HCT116 (cell line): ENCODE measurements around the gene MTHFR.

Experiments
- EZH2 ChIP-seq: fragments of 200-600 bp; sonication (generic); IDR thresholded peaks from 2 replicates; pipeline ENCODE4 v1.6.1; 2017; ENCODE audit warnings: antibody characterized with exemption, mixed run types
- JUND ChIP-seq: IDR thresholded peaks from 2 replicates; pipeline ENCODE4 v1.6.1; 2012
- POLR2A ChIP-seq: IDR thresholded peaks from 2 replicates; pipeline ENCODE4 v1.7.0; 2011; ENCODE audit warnings: borderline replicate concordance; ENCODE audit not compliant: insufficient read depth, insufficient read length; ENCODE audit errors: extremely low read depth
- RAD21 ChIP-seq: IDR thresholded peaks from 2 replicates; pipeline ENCODE4 v1.6.1; 2012; ENCODE audit warnings: low read depth, mild to moderate bottlenecking
- SIN3A ChIP-seq: IDR thresholded peaks from 2 replicates; pipeline ENCODE4 v1.6.1; 2012; ENCODE audit warnings: low read depth
- YY1 ChIP-seq: IDR thresholded peaks from 2 replicates; pipeline ENCODE4 v1.6.1; 2011; ENCODE audit warnings: low read length, low read depth, moderate library complexity, mild to moderate bottlenecking; ENCODE audit not compliant: insufficient replicate concordance; ENCODE audit errors: extremely low read depth
- TF ChIP-seq, protein P1 (sequence below): IDR thresholded peaks from 2 replicates; pipeline ENCODE4 v1.6.1; 2012
- TF ChIP-seq, protein P2 (sequence below), 3 experiments: fragments of 200-600 bp in 1 of 3; sonication (generic) in 1 of 3; IDR thresholded peaks in 2 of 3; conservative IDR thresholded peaks in 1 of 3; 2 replicates each; pipeline ENCODE4 v1.5.1; 2012 to 2017; ENCODE audit warnings: low read depth in 2 of 3, low read length in 2 of 3, antibody characterized with exemption in 1 of 3, borderline replicate concordance in 1 of 3, control low read depth in 1 of 3, mild to moderate bottlenecking in 1 of 3, mixed read lengths in 1 of 3, mixed run types in 1 of 3, moderate library complexity in 1 of 3; ENCODE audit not compliant: insufficient read depth in 1 of 3
- TF ChIP-seq, protein P3 (sequence below): IDR thresholded peaks from 2 replicates; pipeline ENCODE4 v1.6.1; 2012

DNA sequence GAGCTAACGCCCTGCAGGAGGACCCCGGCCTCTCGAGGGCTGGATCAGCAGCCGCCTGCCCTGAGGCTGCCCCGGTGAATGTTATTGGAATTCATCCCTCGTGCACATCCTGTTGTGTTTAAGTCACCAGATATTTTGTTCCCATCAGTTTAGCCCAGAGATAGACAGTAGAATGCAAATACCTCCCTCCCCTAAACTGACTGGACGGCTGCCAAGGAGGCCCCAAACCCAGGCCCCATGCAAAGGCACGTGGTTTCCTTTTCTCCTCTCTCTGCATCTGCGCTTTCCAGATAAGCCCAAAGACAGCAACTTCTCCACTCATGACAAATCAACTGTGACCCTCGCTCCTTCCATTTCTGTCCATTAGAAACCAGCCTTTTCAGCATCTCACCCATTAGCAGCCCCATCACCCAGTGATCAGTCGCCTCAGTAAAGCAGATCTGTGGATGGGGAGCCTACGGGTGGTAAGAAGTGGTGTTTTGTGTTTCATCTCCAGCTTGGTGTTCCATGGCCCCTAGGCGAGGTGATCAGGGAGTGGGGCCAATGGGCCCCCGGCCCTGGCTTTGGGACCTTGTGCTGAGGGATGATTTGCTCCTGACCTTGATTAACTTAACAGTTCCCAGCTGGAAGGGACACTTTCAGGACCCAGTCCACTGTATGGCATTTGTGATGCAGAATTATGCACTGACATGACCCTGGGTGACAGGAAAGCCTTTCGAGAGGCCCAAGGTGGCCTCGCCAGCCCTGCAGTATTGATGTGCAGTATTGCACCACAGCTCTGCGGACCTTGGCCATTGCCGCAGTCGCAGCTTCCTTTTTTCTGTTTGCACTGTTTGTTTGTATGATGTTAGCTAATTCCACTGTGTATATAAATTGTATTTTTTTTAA, 36.6 kb upstream of the MTHFR start:
- TF ChIP-seq, protein P1, sequence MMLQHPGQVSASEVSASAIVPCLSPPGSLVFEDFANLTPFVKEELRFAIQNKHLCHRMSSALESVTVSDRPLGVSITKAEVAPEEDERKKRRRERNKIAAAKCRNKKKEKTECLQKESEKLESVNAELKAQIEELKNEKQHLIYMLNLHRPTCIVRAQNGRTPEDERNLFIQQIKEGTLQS, result no peak
- TF ChIP-seq, protein P2, sequence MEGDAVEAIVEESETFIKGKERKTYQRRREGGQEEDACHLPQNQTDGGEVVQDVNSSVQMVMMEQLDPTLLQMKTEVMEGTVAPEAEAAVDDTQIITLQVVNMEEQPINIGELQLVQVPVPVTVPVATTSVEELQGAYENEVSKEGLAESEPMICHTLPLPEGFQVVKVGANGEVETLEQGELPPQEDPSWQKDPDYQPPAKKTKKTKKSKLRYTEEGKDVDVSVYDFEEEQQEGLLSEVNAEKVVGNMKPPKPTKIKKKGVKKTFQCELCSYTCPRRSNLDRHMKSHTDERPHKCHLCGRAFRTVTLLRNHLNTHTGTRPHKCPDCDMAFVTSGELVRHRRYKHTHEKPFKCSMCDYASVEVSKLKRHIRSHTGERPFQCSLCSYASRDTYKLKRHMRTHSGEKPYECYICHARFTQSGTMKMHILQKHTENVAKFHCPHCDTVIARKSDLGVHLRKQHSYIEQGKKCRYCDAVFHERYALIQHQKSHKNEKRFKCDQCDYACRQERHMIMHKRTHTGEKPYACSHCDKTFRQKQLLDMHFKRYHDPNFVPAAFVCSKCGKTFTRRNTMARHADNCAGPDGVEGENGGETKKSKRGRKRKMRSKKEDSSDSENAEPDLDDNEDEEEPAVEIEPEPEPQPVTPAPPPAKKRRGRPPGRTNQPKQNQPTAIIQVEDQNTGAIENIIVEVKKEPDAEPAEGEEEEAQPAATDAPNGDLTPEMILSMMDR (IDR thresholded peaks at IDR 0.05 in 2 of 3, conservative IDR thresholded peaks at IDR 0.05 in 1 of 3; ENCODE audit: borderline replicate concordance in 1 of 3, insufficient read depth in 1 of 3, low read depth in 2 of 3, low read length in 2 of 3), result no peak
- TF ChIP-seq JUND, result no peak
- no peak for TF ChIP-seq RAD21
- TF ChIP-seq EZH2, result no peak
- no peak for TF ChIP-seq YY1
- TF ChIP-seq SIN3A, result no peak
- no peak for TF ChIP-seq POLR2A
- TF ChIP-seq, protein P3, sequence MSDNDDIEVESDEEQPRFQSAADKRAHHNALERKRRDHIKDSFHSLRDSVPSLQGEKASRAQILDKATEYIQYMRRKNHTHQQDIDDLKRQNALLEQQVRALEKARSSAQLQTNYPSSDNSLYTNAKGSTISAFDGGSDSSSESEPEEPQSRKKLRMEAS, result no peak
